Left forelimb (tissue), 1 donor: ENCODE measurements around the gene PRSS38.

ENCODE experiments used
- DNase-seq: peaks from one replicate; pipeline ENCODE4 v3.0.0-alpha.2; 2018; ENCODE audit warnings: low spot score

The PRSS38 gene

DNA sequence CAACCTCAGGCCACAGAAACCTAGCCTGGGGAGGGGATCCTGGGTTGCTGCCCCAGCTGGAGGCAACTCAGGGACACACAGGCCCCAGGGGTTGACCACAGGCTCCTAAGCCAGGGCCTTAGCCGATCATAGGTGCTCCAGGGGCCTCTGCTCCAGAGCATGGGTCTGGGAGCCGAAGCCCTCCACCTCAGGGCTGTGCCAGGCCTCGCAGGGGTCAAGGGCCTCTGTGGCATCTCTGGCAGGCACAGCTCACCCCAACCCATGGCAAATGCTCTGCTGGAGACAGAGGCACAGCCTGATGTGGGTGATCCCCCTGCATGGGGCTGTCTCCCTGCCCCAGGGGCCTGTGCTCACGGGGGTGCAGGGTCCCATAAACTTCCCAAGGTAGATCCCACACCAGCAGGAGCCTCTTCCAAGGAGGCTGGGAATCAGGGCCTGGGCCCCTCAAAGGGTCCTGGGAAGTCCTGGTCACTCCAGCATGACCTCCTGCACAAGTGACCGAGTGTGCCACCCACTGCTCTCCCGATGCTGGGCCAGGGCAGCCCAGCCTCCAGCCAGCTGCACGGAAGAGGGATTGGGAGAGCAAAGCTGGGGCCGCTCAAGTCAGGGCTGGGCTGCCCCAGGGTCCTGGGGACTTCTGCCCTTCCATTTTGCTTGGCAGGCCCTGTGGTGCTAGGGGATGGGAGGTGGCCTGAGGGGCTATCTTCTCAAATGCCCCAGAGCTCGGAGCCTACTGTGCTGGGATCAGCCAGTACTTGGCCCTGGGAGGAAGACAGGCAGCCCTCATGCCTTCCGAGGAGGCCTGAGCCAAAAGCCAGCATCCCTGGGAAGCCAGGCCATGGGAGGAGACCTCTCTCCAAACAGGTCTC, 22.2 kb upstream of the PRSS38 start:
- peak; percentile 63 for DNase-seq

DNA sequence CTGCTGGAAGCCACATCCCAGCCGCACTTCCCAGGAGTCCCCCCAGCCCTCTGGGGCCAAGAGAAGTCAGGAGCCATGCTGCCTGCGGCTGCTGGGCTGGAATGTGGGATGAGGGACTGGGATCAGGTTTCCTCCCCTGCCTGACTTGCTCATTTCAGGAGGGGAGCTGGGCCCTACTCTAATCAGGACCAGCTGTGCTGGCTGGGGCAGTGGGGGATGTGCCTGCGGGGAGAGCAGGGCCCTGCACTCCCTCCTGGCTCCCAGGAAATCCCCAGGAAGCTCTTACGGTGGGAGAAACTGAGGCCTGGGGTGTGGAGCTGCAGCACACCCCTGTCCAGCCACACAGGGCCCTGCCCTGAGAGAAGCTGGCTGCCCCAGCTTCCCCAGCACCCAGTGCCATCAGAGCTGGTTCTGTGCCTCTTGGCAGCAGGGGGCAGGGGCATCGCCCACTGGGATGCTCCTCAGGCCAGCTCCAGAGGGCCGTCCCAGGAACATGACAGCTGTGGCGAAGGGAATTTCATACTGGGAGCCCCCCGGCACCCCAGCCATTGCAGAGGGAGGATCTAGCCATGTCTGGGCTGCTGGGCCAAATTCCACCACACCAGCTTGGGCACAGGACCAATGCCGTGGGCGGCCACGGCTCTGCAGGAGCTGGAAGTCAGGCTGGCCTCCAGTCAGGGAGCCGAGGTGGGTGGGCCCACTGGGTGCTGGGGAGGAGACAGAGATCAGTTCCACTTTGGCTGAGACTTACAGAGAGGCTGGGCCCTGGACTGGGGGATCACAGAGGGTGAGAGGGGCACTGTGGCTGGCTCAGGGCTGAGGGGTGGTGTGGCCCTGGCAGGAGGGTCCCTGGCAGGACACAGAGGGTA, 21.3 kb upstream of the PRSS38 start:
- DNase-seq, result peak; percentile 87

DNA sequence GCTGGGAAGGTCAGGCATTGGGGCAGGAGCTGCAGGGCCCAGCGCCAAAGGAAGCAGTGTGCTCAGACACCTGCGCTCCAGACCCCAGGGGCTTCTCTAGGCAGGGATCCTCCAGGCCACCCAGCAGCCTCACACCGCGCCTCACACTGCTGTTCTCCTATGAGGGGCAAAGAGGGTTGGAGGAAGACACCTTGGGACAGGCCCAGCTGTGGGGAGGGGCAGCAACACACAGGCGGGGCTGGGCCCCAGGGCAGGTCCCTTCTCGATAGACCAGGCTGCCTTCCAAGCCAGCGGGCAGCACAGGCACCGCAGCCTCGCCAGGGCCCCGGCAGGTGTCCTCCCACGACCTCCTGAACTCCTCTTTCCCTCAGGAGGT, 20.7 kb upstream of the PRSS38 start:
- DNase-seq, result no peak

DNA sequence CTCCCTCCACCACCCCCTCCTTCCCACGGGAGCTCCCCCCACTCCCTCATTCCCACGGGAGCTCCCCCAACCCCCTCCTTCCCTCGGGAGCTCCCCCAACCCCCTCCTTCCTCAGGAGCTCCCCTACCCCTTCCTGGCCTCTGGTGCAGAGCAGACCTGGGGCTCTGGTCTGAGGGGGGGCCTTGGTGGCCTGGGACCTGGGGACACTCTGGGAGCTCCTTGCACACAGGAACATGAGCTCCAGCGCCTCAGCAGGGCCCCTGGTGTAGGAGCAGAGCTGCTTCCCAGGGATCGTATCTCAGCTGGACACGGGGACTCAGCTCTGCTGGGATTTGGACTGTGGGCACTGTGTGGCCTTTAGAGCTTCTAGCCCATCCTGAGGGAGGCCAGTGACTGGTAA, 19.7 kb upstream of the PRSS38 start:
- DNase-seq, result no peak

DNA sequence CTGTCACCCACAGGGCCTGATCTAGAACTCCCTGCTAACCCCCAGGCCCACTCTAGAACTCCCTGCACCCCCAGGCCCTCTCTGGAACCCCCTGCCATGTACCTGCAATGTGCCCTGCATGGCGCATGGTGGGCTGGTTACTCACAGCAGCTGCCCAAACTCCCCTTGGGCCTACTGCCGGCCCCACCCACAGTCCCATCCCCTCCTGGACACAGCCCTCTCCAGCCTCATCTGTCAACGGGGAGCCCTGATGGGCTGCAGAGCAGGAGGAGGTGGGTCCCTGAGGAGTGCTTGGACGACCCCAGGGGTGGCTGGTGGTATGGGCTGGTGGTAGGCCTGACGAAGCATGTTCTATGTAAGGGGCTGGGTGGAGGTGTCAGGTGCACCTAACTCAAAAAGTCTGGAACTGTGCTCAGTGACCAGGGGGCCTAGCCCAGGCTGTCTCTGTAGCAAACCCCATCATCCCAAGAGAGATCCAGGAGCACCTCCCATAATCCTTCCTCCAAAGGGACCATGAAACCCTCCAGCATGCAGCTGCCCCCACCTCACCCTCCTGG, 19.0 kb upstream of the PRSS38 start:
- DNase-seq, result no peak

DNA sequence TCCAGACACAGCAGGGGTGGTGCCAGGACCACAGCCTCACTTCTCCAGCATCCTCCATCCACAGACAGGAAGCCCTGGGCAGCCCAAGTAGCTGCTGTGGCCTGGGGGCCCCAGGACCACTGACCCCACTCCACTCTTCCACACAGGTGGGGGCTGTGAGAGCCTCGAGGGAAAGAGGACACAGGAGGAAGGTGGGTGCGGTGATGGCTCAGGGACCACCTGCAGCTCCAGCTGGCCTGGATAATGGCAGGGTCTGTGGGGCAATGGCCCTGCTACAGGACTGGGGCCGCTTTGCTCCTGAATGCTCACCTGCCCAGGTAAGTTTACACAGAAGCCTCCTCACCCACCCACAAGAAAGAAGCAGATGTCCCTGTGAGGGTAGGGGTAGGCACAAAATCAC, 18.3 kb upstream of the PRSS38 start:
- no peak for DNase-seq

DNA sequence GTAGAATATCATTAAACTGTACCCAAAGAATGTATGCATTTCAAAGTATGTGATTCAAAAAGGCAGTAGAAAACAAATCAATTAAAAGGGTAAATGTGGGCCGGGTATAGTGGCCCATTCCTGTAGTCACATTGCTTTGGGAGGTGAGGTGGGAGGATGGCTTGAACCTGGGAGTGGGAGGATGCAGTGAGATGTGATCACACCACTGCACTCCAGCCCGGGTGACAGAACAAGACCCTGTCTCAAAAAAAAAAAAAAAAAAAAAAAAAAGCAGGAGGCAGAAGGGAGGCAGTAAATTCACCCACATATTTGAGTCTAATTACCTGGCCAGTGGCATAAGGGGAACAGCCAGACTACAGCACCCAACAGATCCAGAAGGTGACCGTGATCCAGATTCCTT, 17.9 kb upstream of the PRSS38 start:
- no peak for DNase-seq

DNA sequence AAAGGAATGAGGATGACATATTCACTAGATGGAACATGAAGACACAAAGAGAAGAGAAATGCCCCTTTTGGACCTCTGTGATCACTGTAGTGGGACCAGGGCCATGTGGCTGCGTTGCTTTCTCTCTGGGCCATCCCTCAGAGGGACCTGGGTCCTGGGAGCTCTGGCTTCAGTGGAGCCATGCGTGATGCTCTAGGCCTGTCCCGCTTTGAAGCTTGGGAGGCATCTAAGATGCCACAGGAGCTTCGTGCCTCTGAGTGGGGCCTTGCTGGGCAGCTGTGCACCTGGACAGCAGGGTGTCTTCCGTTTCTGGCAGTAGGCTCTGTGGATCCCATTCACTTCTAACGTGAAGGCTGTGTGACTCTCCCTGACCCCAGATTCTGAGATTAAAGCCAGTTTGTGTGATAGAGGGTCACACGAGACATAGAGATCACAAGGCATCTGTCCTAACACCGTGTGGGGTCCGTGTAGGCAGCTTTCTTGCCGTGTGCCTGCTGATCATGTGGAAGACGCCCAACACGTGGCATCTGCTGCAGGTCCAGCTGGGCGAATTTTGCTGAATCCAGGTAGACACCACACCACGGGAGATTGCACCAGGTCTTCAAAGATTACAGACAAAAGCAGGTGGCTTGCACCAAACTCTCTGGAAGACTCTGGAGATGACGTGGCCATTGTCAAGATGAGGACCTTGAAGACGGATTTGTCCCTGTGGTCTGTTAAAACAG, 17.2 kb upstream of the PRSS38 start:
- DNase-seq, result no peak

DNA sequence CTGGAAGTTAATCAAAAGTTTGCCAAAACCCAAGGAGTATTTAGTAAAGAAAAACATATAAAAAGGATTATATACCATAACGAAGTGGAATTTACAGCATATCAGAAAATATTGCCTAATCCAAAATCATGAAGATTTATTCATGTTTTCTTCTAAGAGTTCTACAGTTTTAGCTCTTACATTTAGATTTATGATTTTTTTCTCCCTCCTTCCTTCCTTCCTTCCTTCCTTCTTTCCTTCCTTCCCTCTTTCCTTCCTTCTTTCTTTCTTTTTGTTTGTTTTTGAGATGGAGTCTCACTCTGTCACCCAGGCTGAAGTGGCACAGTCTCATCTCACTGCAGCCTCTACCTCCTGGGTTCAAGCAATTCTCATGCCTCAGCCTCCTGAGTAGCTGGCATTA, 15.7 kb upstream of the PRSS38 start:
- no peak for DNase-seq

DNA sequence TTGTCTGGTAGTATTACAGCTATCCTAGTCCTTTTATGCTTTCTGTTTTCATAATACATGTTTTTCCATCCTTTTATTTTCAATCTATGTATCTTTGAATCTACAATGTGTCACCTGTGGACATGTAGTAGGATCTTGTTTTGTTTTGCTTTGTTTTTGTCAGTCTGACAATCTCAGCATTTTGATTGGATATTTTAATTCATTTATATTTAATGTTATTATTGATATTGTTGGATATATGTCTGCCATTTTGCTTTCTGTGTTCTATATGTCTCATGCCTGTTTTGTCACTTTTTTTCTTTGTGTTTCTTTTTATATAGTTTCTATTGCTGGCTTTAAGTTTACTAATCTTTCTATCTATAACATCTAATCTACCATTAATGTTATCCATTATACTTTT, 11.5 kb upstream of the PRSS38 start:
- no peak for DNase-seq

DNA sequence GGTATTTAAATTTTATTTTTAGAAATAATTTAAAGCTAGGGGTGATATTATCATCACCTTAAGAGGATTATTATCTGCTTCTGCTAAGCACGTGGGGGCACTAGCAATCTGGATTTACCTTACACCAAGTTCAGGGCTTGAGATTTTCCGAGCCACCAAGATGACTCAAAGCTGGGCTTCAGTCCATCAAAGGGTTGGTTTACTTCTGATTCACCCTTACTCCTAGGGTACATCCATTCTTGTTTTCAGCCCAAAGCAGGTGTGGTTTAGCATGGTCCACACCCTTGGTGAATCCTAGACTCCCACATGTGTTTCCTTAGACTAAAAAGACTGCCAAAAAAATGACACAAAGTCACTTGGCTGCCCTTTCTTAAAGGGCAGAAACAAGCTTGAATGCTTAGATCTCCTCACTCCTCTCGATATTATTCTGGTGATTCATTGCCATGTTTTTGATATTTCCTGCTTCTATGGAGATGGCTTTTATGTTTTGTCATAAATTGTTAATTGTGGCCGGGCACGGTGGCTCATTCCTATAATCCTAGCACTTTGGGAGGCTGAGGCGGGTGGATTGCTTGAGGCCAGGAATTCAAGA, 9.8 kb upstream of the PRSS38 start:
- DNase-seq, result no peak

DNA sequence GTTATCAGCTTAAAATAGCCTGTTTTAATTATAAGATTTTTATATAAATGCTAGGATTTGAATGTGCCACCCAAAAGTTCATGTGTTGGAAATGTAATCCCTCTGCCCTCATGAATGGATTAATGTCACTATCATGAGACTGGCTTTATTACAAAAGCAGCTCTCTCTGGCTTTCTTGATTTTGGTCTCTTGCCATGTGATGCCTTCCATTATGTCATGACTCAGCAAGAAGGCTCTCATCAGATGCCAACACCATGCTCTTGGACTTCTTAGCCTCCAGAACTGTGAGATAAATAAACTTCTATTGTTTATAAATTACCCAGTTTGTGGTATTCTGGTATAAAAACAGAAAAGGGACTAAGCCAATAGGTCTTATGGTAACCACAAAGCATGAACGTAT, 6.9 kb upstream of the PRSS38 start:
- DNase-seq, result no peak

DNA sequence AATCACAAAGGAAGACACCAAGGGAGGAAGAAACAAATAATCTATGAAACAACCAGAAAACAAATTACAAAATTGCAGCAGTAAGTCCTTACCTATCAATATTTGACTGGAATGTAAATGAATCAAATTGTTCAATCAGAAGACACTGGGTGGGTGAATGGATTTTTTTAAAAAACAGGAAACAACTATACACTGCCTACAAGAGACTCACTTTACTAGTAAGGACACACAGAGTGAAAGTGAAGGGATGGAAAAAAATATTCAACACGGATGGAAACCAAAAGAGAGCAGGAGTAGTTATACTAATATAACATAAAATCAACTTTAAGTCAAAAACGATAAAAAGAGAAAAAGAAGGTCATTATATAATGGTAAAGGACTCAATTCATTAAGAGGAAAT, 6.4 kb upstream of the PRSS38 start:
- DNase-seq, result no peak

DNA sequence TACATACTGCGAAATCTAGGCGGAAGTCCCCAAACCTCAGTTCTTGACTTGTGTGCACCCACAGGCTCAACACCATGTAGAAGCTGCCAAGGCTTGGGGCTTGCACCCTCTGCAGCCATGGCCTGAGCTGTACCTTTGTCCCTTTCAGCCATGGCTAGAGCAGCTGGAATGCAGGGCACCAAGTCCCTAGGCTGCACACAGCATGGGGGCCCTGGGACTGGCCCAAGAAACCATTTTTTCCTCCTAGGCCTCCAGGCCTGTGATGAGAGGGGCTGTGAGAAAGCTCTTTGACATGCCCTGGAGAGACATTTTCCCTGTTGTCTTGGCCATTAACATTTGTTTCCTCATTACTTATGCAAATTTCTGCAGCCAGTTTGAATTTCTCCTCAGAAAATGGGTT, 1.5 kb upstream of the PRSS38 start:
- DNase-seq, result no peak

DNA sequence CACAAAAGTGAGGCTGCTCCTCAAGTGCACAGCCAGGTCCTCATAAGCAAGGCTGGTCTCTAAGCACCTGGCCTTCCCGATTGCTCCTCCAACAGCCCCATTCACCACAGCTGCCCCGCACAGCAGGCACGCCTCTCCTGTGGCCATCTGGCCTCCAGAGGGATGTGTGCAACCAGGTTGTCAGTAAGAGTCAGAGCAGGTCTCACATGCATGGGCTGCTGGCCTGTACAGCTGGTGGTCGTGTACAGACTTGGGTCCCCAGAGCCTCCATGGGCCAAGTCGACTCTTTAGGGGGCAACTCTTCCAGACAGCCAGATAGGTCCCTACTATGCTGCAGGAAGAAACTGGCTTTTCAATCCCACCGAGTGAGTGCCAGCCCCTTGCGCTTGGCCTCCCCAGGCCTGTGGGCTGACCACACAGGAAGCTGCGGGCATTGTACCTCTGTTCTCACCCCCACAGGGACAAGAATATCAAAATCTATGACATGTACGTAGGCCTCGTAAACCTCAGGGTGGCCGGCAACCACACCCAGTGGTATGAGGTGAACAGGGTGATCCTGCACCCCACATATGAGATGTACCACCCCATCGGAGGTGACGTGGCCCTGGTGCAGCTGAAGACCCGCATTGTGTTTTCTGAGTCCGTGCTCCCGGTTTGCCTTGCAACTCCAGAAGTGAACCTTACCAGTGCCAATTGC, 1.4 kb downstream of the PRSS38 start:
- DNase-seq, result no peak

DNA sequence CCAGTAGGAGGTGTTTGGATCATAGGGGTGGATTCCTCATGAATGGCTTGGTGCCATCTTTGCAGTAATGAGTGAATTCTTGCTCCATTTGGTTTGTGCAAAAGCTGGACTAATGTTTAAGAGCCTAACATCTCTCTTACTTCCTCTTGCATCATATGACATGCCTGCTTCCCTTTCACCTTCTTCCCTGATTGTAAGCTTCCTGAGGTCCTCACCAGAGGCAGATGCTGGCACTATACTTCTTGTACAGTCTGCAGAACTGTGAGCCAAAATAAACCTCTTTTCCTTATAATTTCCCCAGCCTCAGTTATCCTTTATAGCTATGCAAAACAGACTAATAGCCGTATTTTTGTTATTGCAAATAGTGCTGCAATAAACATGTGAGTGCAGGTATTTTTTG, 8.1 kb downstream of the PRSS38 start:
- DNase-seq, result no peak

DNA sequence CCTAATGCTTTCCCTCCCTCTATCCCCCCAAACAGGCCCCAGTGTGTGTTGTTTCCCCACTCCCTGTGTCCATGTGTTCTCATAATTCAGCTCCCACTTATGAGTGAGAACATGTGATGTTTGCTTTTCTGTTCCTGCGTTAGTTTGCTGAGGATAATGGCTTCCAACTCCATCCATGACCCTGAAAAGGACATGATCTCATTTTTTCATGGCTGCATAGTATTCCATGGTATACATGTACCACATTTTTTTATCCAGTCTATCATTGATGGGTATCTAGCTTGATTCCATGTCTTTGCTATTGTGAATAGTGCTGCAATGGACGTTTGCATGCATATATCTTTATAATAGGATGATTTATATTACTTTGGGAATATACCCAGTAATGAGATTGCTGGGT, 8.7 kb downstream of the PRSS38 start:
- DNase-seq, result no peak

DNA sequence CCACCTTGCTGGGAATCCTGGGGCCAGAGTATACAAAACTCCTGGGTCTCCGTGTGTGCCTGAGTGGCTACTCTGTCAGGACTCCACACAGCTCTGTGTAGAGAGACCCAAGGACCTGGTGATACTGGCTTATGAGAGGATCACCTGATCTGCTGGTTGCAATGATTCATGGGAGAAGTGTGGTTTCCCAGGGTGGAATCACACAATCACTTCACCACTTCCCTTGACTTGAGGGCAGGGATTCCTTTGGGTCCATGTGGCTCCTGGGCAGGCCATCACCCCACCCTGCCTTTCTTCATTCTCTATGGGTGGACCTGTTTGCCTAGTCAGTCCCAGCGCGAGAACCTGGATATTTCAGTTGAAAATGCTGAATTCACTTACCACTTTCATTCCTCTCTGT, 13.3 kb downstream of the PRSS38 start:
- no peak for DNase-seq

DNA sequence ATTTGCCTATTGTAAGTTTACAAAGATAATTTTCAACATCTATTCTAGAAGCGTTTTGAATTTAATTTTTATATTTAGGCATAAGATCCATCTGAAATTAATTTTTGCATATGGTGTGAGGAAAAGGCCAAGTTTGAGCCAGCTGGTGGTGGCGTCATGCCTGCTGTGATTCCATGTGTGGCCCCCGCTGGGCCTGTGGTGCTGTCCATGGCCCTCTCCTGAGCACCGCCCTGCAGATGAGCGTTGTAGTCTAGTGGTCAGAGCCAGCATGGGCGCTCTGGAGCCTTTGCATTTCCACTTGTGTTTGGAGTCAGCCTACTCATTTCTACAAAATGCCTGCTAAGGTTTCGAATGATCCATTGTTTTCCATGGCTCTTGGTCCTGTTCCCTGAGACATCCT, 22.7 kb downstream of the PRSS38 start:
- no peak for DNase-seq

DNA sequence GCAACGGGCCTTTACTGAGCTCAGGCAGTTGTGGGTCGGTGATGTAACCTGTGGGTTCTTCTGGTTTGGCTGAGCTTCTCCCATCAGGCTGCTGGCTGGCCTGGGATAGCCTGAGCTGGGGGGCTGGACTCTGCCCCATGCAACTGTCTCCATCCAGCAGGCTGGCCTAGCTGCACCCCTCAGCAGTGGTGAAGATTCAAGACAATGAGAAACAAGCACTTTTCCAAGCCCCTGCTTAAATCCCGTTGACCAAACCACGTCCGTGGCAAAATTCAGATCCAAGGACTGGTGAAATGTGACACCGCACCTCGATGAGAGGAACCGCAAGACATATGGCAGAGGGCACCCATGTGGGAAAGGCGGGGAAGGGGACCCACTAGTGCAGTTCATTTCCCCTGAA, 25.6 kb downstream of the PRSS38 start:
- DNase-seq, result no peak
